ENCODE results near the gene RTN4RL1.

Gene RTN4RL1

DNA sequence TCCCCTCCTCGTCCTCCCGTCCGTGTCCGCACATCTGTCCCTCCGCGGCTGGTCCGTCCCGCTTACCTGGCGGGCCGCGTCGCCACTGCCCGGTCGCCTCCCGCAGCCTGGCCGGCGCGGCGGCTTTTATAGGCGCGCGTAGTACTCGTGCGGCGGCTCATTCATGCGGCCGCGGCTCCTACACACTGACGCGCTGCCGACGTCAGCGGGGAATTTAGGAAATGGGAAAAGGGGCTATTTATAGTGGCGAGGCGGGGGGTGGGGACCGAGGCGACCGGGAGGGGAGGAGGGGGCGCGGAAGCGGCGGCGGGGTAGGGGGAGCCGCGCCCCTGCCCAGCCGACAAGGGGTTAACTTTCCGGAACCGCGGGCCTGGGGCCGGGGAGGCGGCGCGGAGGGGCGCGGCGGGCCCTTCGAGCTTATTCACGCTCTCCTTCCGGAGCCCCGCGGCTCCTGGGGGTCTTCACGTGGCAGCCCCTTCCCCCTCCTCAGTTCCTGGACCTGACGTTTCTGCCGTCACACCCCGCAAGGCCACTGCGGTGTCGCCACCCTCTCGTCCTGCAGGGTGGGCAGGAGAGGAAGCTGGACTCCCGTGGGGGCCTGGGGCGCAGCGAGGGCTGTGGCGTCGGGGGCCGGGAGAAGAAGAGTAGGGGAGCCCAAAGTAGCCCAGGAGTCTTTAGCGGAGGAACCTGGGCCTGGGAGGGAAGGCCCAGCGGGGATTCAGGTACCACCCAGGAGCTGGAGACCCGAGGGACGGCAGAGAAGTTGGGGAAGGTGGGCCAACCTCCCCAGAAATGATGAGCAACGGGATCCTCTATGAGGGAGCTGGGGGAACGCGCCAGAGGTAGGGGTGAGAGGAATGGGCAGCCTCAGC lies 26.2 kb upstream of the RTN4RL1 start:
- DNase-seq (ENCODE audit: low read depth) = no peak
- TF ChIP-seq, protein P1, sequence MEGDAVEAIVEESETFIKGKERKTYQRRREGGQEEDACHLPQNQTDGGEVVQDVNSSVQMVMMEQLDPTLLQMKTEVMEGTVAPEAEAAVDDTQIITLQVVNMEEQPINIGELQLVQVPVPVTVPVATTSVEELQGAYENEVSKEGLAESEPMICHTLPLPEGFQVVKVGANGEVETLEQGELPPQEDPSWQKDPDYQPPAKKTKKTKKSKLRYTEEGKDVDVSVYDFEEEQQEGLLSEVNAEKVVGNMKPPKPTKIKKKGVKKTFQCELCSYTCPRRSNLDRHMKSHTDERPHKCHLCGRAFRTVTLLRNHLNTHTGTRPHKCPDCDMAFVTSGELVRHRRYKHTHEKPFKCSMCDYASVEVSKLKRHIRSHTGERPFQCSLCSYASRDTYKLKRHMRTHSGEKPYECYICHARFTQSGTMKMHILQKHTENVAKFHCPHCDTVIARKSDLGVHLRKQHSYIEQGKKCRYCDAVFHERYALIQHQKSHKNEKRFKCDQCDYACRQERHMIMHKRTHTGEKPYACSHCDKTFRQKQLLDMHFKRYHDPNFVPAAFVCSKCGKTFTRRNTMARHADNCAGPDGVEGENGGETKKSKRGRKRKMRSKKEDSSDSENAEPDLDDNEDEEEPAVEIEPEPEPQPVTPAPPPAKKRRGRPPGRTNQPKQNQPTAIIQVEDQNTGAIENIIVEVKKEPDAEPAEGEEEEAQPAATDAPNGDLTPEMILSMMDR (IDR thresholded peaks at IDR 0.05; ENCODE audit: low read length, missing control alignments) = no peak
- no peak overlapping the region for H3K4me3 ChIP-seq (replicated peaks; ENCODE audit: low read depth, low read length)

DNA sequence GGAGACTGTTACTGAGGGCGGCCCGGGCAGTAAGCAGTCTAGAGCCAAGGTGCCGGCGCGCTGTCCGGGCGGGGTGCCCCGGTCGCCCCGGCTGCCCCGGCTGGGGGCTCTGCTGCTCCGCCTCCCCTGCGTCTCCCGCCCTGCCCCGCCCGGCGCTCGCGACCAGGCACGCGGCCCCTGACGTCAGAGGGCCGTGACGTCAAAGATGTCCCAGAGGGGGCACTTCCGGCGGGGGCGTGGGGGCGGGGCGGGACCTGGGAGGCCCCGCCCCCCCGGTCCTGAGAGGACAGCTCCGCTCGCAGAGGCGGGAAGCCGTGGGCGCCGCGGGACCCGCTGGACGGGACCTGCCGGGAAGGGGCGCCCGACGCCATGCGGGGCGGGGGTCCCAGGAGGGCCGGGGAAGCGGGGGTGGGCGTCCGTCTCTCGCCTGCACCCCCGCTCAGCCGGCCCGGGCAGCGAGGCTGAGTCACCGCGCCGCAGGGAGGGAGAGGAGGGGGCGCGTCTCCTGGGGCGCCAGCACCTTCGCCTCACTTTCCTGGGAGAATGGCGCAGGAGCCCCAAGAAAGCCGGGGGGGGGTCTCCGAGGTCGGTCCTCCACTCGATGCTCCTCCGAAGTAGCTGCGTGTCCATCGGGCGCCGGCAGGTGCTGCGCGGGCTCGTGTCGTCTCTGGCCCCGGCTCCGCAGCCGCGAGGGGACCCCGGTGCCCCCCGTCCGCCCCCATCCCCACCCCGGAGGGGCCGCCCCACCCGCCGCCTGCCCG lies 25.3 kb upstream of the RTN4RL1 start:
- peak overlapping the region; percentile 36 for H3K4me3 ChIP-seq (replicated peaks; ENCODE audit: low read depth, low read length)
- TF ChIP-seq, protein P1 (IDR thresholded peaks at IDR 0.05; ENCODE audit: low read length, missing control alignments) = no peak
- DNase-seq (ENCODE audit: low read depth) = peak; percentile 73

DNA sequence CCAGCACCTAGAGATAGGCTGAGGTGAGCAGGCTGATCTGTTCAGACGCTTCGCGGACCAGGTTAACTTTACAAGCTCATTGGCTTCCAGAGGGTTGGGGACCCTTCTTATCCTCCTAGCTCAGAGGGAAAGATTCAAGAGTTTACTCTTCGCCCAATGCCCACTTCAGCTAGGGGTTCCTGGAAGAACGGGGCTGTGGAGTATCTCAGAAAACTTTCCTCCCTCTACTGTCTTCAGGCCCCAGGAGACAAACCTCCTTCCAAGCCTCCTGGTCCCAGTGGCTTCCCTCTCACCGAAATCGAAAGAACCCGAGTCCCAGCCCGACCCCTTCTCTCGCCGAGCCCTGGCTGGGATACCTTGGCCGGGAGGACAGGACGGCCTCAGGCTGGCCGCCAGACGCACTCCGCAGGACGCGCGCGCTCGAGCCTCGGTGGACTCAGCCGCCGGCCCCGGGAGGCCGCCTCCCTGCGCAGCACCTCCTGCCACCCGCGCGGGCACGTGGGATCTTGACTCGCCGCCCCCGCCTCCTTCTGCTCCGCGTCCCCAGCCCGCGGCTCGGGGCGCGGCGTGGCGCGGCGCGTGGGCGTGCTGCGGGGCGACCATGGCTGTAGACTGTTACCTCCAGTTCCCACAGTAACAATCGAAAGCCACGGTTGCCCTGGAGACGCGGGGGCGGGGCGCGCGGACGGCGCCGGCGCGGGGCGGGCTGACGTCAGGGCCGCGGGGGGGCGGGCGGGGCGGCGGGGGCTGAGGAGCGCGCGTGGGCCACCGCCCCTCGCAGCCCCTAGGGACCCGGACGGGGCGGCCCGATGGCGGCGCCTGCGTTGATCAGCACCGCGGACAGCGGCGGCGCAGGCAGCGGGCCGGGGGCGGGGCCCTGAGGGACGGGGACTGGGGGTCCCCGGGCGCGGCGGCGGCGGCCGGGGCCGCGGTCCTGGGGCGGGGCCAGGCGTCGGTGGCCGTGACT lies 24.5 kb upstream of the RTN4RL1 start:
- DNase-seq (ENCODE audit: low read depth) = peak; percentile 86
- peak overlapping the region; percentile 68 for H3K4me3 ChIP-seq (replicated peaks; ENCODE audit: low read depth, low read length)
- TF ChIP-seq, protein P1 (IDR thresholded peaks at IDR 0.05; ENCODE audit: low read length, missing control alignments) = no peak

DNA sequence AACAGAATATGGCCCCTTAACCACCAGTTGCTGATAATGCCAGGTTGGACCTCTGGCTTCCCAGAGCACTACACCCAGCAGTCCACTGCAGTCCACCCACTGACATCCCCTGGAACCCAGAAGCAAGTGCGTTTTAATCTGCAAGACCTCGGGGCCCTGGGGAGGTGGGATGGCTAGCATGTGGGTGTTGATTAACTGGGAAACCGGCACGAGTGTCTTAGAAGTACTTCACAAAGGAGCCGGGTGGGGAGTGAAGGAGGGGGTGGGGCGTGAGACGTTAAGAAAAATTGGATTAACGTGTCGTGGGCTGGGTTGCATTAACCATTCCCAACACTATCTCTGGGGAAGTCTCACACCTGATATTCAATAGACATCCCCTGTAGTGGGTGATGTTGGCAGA lies 23.7 kb upstream of the RTN4RL1 start:
- TF ChIP-seq, protein P1 (IDR thresholded peaks at IDR 0.05; ENCODE audit: low read length, missing control alignments) = no peak
- DNase-seq (ENCODE audit: low read depth) = no peak
- H3K4me3 ChIP-seq (replicated peaks; ENCODE audit: low read depth, low read length) = peak overlapping the region; percentile 68

DNA sequence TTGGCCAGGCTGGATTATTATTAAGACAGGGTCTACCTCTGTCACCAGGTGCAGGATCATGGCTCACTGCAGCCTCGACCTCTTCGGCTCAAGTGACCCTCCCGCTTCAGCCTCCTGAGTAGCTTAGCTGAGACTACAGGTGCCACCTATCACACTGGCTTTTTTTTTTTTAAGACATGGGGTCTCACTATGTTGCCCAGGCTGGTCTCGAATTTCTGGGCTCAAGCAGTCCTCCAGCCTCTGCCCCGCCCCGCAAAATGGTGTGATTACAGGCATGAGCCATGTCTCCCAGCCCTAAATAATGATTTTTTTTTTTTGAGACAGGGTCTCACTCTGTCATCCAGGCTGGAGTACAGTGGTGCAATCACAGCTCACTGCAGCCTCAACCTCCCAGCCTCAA lies 22.5 kb upstream of the RTN4RL1 start:
- H3K4me3 ChIP-seq (replicated peaks; ENCODE audit: low read depth, low read length) = no peak overlapping the region
- no peak for DNase-seq (ENCODE audit: low read depth)
- TF ChIP-seq, protein P1 (IDR thresholded peaks at IDR 0.05; ENCODE audit: low read length, missing control alignments) = no peak

DNA sequence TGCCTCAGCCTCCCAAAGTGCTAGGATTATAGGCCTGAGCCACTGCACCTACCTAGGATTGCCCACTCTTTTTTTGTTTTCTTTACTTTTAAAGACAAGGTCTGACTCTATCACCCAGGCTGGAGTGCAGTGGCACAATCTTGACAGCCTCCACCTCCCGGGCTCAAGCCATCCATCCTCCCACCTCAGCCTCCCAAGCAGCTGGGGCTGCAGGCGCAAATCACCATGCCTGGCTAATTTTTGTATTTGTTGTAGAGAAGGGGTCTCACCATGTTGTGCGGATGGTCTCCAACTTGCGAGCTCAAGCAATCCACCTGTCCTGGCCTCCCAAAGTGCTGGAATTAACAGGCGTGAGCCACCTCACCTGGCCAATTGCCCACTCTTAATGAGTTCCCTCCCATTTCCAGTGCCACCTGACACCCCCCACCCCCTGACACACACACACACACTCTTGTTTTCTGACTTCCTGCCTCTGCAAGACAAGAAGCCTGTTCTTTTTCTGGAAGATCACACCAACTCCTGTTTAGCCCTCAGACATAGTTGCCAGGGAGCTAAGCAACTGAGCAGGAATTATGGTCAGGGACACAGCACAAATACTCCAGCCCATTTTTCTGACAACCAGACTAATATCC lies 19.2 kb upstream of the RTN4RL1 start:
- TF ChIP-seq, protein P1 (IDR thresholded peaks at IDR 0.05; ENCODE audit: low read length, missing control alignments) = no peak
- H3K4me3 ChIP-seq (replicated peaks; ENCODE audit: low read depth, low read length) = no peak overlapping the region
- DNase-seq (ENCODE audit: low read depth) = no peak

Data from fibroblast of pulmonary artery (primary cell).